Urinary bladder (tissue), 4 donors: Measurements from ENCODE around the gene WDR41. TPM values are rescaled to one million over a fixed set of nuclear protein-coding genes. Genes with fewer than 3 reads are reported as not detected.
"Not testable (repeated sequence)": the region's sequence is repeated elsewhere in the genome, so short reads cannot be mapped to it uniquely, and the experiment has no call there.

ENCODE experiments used
- DNase-seq: peaks from one replicate; pipeline ENCODE4 v3.0.0-alpha.2; 2015; ENCODE audit errors: extremely low spot score
- H3K27ac ChIP-seq: one replicate; pipeline ENCODE4 v1.5.1; 2013; ENCODE audit warnings: low read depth, mild to moderate bottlenecking, moderate library complexity
- H3K36me3 ChIP-seq: one replicate; pipeline ENCODE4 v1.6.1; 2013; ENCODE audit warnings: mild to moderate bottlenecking, moderate library complexity; ENCODE audit not compliant: insufficient read depth
- H3K4me1 ChIP-seq: one replicate; pipeline ENCODE4 v1.6.1; 2013; ENCODE audit warnings: mild to moderate bottlenecking, moderate library complexity; ENCODE audit not compliant: insufficient read depth
- H3K4me3 ChIP-seq: one replicate; pipeline ENCODE4 v1.5.1; 2013; ENCODE audit warnings: low read depth, low read length
- WGBS: extraction: QIAGEN DNeasy Blood & Tissue Kit; methylation state at CpG from one replicate; pipeline ENCODE4 v1.1.7; 2013; 5-methylcytosine and 5-hydroxymethylcytosine counted together
- polyA plus RNA-seq: library from polyadenylated mRNA; stranded (reverse); fragments of 200-250 nt; gene quantifications from one replicate; pipeline ENCODE4 v1.2.3, GENCODE V29; 2013
- total RNA-seq: library from RNA; depleted of rRNA; stranded (reverse); fragments of >200 nt; gene quantifications from one replicate; pipeline ENCODE4 v1.2.3, GENCODE V29; 2014
- donor health status: healthy with polysubstance abuse.
- donor health status: healthy.

Gene WDR41
- total and polyA plus RNA-seq, 2 donors: 21.2 to 102 TPM

DNA sequence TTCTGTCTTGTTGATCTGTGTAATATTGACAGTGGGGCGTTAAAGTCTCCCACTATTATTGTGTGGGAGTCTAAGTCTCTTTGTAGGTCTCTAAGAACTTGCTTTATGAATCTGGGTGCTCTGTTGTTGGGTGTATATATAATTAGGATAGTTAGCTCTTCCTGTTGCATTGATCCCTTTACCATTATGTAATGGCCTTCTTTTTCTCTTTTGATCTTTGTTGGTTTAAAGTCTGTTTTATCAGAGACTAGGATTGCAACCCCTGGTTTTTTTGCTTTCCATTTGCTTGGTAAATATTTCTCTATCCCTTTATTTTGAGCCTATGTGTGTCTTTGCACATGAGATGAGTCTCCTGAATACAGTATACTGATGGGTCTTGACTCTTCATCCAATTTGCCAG, 105.8 kb downstream of the WDR41 start:
- WGBS: 96% methylated on average over 1 of the region's 1 CpG
- H3K4me3 ChIP-seq, DNase-seq, H3K36me3 ChIP-seq, H3K27ac ChIP-seq, H3K4me1 ChIP-seq: not testable (repeated sequence)

DNA sequence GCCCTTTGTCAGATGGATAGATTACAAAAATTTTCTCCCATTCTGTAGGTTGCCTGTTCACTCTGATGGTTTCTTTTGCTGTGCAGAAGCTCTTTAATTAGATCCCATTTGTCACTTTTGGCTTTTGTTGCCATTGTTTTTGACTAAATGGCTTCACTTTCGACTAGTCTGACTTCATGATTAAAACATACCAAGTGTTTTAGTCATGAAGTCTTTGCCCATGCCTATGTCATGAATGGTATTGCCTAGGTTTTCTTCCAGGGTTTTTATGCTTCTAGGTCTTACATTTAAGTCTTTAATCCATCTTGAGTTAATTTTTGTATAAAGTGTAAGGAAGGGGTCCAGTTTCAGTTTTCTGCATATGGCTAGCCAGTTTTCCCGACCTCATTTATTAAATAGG, 108.8 kb downstream of the WDR41 start:
- not testable (repeated sequence) for H3K4me1 ChIP-seq, H3K36me3 ChIP-seq, DNase-seq, H3K4me3 ChIP-seq, H3K27ac ChIP-seq
- 93% methylated on average over 2 of the region's 2 CpGs for WGBS

Other genes with a start within 250 kb of the WDR41 start
- gene OTP, start 146.4 kb upstream of the WDR41 start, total RNA-seq: not detected
- gene OTP, start 146.4 kb upstream of the WDR41 start, polyA plus RNA-seq: not detected